ENCODE measurements around the gene CHSY3.

Gene CHSY3

GRCh38 chr5:130102960-130103359, 198.7 kb downstream of the CHSY3 start:
- DNase-seq: no peak

GRCh38 chr5:130104895-130105688, 200.8 kb downstream of the CHSY3 start:
- no peak for DNase-seq

GRCh38 chr5:130106480-130106879, 202.2 kb downstream of the CHSY3 start:
- no peak for DNase-seq

DNA sequence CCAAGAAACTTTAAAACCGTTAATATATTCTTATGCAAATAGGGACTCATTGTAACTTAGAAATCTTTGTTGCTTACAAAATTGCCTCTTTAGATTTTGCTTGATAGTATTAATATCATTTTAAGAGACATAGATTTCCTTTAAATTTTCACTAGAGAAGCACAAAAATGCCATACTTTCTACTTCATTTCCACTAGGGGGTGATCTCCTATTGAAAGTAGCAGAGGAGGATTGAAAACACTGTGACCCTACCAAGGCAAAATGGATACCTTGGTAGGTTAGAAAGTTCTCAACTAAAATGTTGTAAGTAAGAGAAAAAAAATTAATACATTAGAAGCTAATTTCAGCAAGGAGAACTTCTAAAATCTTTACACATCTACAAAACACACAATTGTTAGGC, 204.9 kb downstream of the CHSY3 start:
- DNase-seq: no peak

DNA sequence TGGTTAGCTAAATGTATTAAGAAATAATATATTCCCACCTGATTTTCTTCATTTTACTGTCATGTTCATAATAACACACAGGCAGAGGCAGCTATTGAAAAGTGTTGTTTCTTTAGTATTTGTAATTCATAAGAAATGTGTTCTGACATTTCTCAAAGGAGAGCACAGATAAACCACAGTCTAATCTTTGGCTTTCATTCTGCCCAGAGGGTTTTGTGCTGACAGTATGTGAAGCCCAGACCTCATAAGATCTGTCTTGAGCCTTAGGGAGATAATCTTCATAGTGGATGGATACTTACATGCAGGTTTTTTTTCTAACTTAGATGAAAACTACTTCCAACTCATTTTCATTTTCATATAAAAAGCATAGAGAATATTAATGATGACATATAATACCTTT, 206.1 kb downstream of the CHSY3 start:
- DNase-seq: no peak

DNA sequence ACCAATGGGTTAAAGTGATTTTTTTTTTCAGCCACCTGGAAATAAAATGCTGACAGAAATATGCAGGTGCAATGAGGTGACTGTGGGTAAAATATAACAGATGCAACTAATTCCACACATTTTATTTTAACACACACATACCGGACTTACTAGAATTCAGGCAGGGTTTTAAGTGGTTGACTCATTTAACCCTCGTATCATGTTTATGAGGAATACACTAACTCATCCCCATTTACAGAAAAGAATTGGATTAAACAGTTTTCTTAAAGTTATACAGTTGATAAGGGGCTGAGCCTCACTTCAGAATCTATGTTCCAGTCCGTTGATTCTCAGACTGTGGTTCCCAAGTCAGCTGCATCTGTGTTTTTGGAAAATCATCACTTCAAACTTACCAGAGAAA, 207.5 kb downstream of the CHSY3 start:
- no peak for DNase-seq

DNA sequence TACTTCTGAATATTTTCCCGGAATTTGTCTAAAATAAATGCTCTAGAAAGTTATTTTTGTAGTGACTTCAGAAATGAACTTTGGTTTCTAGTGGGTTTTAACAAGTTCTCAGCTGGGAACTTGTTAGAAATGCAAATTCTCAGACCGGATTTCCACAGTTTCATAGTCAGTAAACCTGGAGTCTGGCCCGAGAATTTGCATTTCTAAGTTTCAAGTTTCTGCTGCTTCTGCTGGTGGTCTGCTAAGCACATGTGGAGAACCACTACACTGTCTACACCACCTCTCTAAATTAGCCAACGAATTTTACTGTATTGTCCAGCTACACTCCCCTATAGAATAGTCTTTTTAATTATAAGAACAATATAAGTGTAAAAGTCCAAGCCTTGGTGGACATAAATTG, 208.0 kb downstream of the CHSY3 start:
- no peak for DNase-seq

- DNase-seq: no peak
Measured at GRCh38 chr5:130115686-130116085, 211.4 kb downstream of the CHSY3 start.

DNA sequence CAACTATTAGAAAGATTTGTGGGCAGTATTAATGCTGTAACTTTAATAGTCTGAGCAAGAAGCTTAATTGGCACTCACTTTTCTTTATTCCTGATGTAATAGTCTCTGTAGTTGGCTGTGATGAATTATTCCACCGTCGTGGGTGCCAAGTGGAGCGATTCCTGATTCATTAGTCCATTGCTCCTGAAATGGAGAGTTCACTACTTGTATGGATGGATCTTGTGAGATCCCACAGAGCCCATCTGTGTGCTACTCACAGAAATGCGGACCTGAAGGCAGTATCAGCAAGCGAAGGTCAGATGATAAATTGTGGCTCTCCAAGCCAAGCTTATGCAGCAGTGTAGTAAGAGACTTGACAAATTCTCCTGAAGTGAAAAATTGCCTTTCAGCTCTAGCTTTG, 212.2 kb downstream of the CHSY3 start:
- DNase-seq: no peak

DNA sequence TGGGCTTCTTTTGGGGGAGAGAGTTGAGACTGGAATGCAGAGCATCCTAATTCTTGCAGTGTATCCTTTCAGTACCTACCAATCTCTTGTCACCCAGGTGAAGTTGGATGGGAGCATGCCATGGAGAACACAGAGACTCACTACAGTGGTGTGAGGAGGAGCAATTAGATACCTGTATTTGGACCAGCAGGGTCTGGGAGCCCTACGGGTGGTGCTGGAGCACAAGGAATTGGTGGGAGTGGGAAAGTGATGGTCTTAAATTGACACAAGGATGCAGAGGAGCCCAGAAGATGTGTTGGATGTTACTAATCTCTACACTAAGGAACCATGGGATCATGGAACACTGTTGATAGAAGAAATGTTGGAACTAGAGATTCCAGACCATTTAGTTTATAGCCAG, 212.7 kb downstream of the CHSY3 start:
- DNase-seq: no peak

DNA sequence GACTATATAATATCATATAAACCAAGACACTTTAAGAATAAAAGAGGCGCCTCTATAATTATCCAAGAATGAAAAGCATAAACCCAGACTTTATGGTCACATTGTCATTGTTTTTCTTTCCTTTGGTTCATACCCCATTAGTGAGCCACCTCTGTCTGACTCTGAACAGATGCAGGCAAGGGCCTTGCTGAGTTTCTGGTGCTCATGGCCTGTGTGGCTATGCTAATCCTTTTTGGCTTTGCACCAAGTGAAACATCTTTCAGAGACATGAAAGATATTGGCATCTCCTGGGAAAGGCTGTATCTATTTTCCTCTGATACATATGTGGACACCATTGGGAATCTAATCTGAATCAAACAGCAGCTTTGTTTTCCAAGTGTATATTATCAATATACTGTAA, 222.5 kb downstream of the CHSY3 start:
- no peak for DNase-seq

DNA sequence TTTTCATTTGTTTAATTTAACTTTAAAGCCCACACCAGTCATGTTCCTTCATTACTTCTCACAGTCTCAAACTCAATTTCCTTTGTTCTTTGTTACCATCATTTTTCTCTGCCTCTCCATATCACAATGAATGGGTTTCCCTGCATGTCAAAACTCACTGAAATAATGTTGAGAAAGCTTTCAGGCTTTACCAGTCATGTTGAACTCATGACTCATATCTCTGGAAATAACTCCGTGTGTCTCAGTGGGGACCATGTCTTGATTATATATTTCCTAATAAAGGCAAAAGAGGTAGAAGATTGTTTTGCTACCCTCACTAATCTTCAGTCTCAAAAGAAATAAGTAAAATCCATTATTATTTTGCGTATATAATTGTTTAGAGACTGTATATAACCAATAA, 231.2 kb downstream of the CHSY3 start:
- no peak for DNase-seq

- DNase-seq: no peak
Measured at GRCh38 chr5:130136300-130136699, 232.0 kb downstream of the CHSY3 start.

DNA sequence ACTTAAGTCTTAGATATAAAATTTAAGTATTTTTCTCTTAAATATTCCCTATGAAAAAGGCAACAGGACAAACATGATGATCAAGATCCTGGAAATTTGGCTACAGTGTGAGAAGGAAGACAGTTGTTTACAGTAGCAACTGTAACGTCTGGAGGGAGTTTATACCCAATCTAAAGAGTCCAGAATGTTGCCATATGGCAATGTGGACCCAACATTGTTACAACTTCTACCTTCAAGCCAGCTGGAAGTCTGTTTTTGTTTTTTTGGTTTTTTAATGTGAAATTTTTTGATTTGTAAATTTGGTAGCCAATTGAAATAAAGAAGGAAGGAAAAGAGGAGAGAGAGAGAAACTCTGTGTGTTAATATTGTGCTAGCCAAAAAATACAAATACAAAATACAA, 233.4 kb downstream of the CHSY3 start:
- DNase-seq: no peak

- no peak for DNase-seq
Measured at GRCh38 chr5:130138406-130139045, 234.3 kb downstream of the CHSY3 start.

DNA sequence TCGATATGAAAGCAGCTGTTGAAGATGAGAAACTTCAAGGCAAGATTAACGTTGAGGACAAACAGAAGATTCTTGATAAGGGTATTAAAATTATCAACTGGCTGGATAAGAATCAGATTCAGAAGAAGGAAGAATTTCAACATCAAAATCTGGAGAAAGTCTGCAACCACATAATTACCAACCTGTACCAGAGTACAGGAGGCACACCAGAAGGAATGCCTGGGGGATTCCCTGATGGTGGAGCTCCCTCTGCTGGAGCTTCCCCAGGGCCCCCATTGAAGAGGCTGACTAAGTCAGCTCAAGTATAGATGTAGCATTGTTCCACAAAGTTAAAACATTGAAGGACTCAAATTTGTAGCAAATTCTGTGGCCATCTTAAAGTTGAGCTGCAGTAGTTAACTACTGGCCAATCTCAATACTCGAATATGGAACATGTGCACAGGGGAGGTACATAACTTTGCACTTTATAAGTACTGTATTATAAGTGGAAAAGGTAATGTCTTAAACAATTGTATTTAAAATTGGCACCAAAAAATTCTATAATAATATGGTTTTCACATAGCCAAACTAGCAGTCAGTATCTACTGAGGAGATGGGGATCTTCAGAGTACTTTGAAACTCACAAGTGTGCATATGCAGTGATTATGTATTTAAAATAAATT, 237.5 kb downstream of the CHSY3 start:
- DNase-seq: no peak

GRCh38 chr5:130151239-130151638, 247.0 kb downstream of the CHSY3 start:
- no peak for DNase-seq

GRCh38 chr5:130155345-130156011, 251.2 kb downstream of the CHSY3 start:
- no peak for DNase-seq

DNA sequence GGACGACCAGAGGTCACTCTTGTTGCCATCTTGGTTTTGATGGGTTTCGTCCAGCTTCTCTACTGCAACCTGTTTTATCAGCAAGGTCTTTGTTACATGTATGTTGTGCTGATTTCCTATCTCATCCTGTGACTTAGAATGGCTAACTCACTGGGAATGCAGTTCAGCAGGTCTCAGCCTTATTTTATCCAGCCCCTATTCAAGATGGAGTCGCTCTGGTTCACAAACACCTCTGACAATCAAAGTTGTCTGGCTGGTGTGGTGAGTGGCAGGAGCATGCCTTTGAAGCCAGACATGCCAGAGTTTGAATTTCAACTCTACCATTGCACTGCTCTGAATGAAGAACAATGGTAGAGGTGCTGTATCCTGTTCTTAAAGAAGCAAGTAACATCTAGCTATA, 253.8 kb downstream of the CHSY3 start:
- no peak for DNase-seq

GRCh38 chr5:130159968-130160367, 255.7 kb downstream of the CHSY3 start:
- DNase-seq: no peak

- no peak for DNase-seq
Measured at GRCh38 chr5:130164966-130165365, 260.7 kb downstream of the CHSY3 start.

DNA sequence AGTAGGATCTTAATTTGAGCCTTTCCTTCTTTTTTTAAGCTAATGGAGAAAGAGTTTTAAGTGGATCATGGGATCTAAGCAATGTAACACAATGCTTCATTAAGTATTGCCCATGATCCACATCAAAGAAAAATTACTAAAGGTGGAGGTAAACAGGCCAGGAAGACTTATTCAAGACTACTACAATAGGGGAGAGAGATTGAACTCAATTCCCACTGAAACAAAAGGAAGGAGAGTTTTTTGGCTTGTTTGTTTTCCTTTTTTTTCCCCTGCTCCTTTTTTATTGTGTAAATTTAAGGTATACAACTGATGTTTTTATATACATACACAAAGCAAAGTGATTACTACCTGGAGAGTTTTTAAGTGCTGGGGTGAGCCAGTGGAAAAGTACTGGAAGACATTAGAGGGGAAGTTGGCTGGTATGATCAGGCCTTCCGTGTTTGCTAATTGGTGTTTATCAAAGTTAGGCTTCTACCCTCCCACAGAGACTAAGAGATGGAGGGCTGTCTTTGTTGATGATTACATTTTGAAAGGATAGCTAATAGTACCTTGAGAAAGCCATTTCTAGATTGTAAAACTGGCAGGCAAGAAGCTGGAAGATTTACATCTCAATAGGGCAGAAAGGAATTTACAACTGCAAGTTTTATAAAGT, 262.7 kb downstream of the CHSY3 start:
- DNase-seq: no peak

GRCh38 chr5:130168211-130168610, 263.9 kb downstream of the CHSY3 start:
- DNase-seq: no peak
